Measurements from ENCODE around the gene SFMBT2.
A peak's percentile ranks its signal among the peaks of the same experiment; 100 is the strongest.

Gene SFMBT2

DNA sequence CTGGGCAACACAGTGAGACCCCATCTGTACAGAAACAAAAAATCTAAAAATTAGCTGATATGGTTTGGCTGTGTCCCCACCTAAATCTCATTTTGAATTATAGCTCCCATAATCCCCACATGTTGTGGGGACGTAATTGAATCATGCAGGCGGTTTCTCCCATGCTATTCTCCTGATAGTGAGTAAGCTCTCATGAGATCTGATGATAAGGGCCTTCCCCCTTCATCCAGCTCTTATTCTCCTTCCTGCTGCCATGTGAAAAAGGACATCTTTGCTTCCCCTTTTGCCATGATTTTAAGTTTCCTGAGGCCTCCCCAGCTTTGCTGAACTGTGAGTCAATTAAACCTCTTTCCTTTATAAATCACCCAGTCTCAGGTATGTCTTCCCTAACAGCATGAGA is 136.5 kb downstream of the SFMBT2 start:
- peaks cover 58 to 67% of the 10 kb centered on the region in 2 donors for H3K36me3 Mint-ChIP-seq
- no peaks in the 10 kb centered on the region for H3K27me3 Mint-ChIP-seq
- H3K4me3 Mint-ChIP-seq: no peak overlapping the region
- peaks cover 22 to 39% of the 10 kb centered on the region in 2 donors for H3K4me1 Mint-ChIP-seq
- DNase-seq (no peak), ATAC-seq (replicated peaks) (no peak)
- no peaks in the 10 kb centered on the region for H3K9me3 Mint-ChIP-seq
- no peak overlapping the region for H3K27ac Mint-ChIP-seq

DNA sequence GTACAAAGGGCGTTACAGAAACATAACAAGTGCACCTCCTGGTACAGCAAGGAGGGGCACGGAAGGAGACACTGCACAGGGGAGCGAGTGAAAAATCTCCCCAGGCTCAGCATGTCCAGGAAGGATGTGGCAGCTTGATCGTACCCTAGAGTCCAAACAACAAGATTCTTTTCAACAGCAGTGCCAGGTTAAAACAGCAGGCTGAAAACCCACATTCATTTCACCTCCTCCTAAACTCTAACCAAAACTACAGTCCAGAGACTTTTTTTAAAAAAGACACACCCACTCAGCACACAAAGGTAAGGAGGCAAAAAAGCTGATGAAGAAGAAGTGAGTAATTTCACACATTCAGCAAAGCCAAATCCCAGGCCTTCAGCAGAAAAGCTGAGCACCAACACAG is 138.8 kb downstream of the SFMBT2 start:
- DNase-seq: no peak
- Mint-ChIP-seq H3K4me3 (no peak overlapping the region), H3K9me3 (no peaks in the 10 kb centered on the region), H3K27ac (peak overlapping the region; percentile 62), H3K4me1 (peaks cover 18 to 39% of the 10 kb centered on the region in 2 donors), H3K27me3 (no peaks in the 10 kb centered on the region), H3K36me3 (peaks cover 49 to 59% of the 10 kb centered on the region in 2 donors)
- peak in 1 of 2 donors; percentile 23 for ATAC-seq (replicated peaks)

DNA sequence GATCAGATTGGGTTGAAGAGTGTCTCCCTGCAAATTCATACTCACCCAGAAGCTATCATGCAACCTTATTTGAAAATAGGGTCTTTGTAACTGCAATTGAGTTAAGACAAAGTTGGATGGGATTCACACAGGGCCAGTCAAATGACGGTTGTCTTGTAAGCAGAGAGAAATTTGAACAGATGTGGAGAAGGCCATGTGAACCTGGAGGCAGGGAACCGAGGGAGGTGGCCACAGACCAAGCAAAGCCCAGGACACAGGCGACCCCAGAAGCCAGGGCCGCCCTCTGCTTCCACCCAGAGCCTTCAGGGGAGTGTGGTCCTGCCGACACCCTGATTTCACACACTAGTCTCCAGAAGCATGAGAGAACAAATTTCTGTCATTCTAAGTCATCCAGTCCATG is 140.8 kb downstream of the SFMBT2 start:
- Mint-ChIP-seq H3K36me3 (peaks cover 46 to 53% of the 10 kb centered on the region in 2 donors), H3K27me3 (no peaks in the 10 kb centered on the region), H3K4me1 (peaks cover 19 to 34% of the 10 kb centered on the region in 2 donors), H3K9me3 (no peaks in the 10 kb centered on the region), H3K4me3 (no peak overlapping the region), H3K27ac (no peak overlapping the region)
- ATAC-seq (replicated peaks) (no peak), DNase-seq (no peak)

DNA sequence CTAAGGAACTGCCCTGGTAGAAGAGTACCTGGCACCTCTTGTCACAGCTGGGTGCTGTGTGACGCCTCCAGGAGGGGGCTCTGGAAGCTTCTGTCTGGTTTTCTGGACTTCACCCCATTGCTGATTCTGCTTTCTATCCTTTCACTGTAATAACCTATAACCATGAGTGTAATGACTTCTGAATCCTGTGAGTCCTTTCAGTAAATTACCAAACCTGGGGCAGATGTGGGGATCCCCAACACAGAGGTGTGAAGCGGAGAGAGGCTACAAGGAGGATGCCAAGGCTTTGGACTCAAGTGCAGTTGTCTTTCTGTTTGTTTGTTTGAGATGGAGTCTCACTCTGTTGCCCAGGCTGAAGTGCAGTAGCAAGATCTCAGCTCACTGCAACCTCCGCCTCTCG is 143.7 kb downstream of the SFMBT2 start:
- Mint-ChIP-seq H3K27ac (no peak overlapping the region), H3K9me3 (no peaks in the 10 kb centered on the region), H3K36me3 (peaks cover 45 to 52% of the 10 kb centered on the region in 2 donors), H3K4me3 (no peak overlapping the region), H3K4me1 (peaks cover 17 to 25% of the 10 kb centered on the region in 2 donors), H3K27me3 (no peaks in the 10 kb centered on the region)
- DNase-seq: no peak
- no peak for ATAC-seq (replicated peaks)

DNA sequence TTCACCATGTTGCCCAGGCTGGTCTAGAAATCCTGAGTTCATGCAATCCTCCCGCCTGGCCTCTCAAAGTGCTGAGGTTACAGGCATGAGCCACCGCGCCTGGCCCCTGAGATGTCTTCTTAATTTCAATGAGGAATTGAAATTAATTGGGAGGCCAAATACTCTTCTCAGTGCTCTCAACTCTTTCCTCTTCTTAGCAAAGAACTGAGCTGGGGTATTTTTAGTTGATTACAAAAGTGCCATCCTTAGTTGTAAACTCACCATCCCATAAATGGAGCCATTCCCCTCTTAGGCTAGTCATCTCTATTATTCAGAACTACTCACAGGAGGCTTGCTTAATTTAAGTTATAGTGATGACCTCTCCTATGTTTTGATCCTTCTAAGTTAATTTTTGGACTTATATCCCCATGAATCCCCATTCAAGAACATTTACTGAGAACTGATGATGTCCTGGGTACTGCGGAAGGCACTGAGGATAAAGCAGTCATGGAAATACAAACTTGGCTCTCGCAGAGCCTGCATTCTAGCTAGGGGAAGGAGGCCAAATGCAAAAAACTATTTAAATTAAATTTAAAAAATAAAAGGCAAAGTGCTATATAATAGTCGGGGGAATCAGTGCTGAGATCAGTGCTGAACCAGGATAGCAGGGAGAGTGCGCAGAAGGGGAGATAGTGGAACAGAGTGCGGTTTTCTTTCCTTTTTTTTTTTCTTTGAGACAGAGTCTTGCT is 145.3 kb downstream of the SFMBT2 start:
- ATAC-seq (replicated peaks) (peak; percentile 64 to 69), DNase-seq (no peak)
- Mint-ChIP-seq H3K27me3 (no peaks in the 10 kb centered on the region), H3K4me1 (peaks cover 12 to 28% of the 10 kb centered on the region in 2 donors), H3K9me3 (no peaks in the 10 kb centered on the region), H3K36me3 (peaks cover 39 to 49% of the 10 kb centered on the region in 2 donors), H3K27ac (peak overlapping the region; percentile 89), H3K4me3 (peak overlapping the region in 1 of 2 donors; percentile 32)

GRCh38 chr10:7264313-7264756 is 146.5 kb downstream of the SFMBT2 start:
- no peak overlapping the region for H3K27ac Mint-ChIP-seq
- no peak for ATAC-seq (replicated peaks)

DNA sequence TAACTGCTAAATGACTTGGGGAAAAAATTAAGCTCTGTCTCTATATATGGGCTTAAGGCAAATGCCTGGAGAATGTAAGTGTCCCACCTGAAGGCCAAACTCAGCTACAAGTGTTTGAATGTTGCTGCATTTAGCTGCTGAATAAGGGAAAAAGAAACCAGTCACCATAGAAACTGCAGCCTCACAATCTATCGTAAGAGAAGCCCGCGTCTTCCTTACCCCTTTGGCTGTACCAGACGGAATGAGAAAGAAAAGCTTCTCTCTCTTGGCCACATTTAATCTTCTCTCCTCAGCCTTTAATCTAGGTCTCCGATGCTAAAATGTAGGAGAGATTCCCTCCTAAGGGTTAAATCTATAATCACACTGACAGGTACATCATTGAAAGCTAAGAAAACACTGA is 147.2 kb downstream of the SFMBT2 start:
- no peaks in the 10 kb centered on the region for H3K27me3 Mint-ChIP-seq
- no peaks in the 10 kb centered on the region for H3K9me3 Mint-ChIP-seq
- ATAC-seq (replicated peaks) (no peak), DNase-seq (no peak)
- H3K27ac Mint-ChIP-seq: peak overlapping the region; percentile 14
- H3K36me3 Mint-ChIP-seq: peaks cover 31 to 39% of the 10 kb centered on the region in 2 donors
- H3K4me1 Mint-ChIP-seq: peaks cover 25 to 47% of the 10 kb centered on the region in 2 donors
- H3K4me3 Mint-ChIP-seq: no peak overlapping the region

More at GRCh38 chr10:7264313-7264756, 146.5 kb downstream of the SFMBT2 start:
- H3K9me3 Mint-ChIP-seq: no peaks in the 10 kb centered on the region
- no peak overlapping the region for H3K4me3 Mint-ChIP-seq
- no peak for DNase-seq
- peaks cover 21 to 40% of the 10 kb centered on the region in 2 donors for H3K4me1 Mint-ChIP-seq
- peaks cover 33 to 42% of the 10 kb centered on the region in 2 donors for H3K36me3 Mint-ChIP-seq
- H3K27me3 Mint-ChIP-seq: no peaks in the 10 kb centered on the region

DNA sequence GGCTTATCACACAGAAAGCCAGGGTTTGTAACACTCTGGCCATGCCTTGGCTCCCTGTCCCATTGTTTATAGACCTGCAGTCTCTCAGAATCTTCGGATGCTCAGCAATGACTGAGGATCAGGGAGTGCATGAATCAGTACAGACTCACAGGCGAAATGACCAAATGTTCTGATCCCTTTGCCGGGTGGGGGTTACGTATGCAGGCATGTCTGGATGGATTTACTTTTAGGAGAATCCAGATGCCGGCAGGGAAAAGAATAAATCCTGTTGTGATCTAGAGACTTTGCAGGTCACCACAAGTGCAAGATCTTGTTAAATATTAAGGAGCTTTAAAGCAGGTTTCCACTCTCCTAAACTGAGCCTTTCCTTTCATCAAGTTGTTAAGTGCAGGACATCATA is 149.5 kb downstream of the SFMBT2 start:
- H3K4me1 Mint-ChIP-seq: peaks cover 31 to 52% of the 10 kb centered on the region in 2 donors
- H3K36me3 Mint-ChIP-seq: peaks cover 29 to 40% of the 10 kb centered on the region in 2 donors
- no peaks in the 10 kb centered on the region for H3K9me3 Mint-ChIP-seq
- H3K27ac Mint-ChIP-seq: peak overlapping the region; percentile 66
- H3K27me3 Mint-ChIP-seq: no peaks in the 10 kb centered on the region
- ATAC-seq (replicated peaks) (no peak), DNase-seq (no peak)
- H3K4me3 Mint-ChIP-seq: no peak overlapping the region

DNA sequence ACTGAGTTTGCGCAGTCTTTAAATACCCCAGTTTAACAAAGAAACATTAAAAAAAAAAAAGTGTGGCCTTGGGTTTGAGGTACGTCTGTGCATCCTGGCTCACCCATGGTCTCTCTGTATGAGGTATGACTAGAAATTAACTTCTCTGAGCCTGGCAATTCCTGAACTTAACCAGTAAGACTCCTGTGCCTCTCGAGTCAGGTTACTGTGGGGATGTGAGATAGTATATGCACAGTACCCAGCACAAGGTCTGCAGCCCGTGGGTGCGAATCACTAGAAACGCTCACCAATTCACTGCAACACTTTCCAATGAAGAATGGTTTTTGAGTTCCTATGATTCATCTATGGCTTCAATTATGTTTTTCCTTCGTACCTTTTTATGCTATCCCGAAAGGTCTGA is 149.9 kb downstream of the SFMBT2 start:
- H3K4me1 Mint-ChIP-seq: peaks cover 31 to 53% of the 10 kb centered on the region in 2 donors
- no peak overlapping the region for H3K27ac Mint-ChIP-seq
- peaks cover 28 to 41% of the 10 kb centered on the region in 2 donors for H3K36me3 Mint-ChIP-seq
- ATAC-seq (replicated peaks) (no peak), DNase-seq (no peak)
- H3K4me3 Mint-ChIP-seq: no peak overlapping the region
- no peaks in the 10 kb centered on the region for H3K9me3 Mint-ChIP-seq
- H3K27me3 Mint-ChIP-seq: no peaks in the 10 kb centered on the region

DNA sequence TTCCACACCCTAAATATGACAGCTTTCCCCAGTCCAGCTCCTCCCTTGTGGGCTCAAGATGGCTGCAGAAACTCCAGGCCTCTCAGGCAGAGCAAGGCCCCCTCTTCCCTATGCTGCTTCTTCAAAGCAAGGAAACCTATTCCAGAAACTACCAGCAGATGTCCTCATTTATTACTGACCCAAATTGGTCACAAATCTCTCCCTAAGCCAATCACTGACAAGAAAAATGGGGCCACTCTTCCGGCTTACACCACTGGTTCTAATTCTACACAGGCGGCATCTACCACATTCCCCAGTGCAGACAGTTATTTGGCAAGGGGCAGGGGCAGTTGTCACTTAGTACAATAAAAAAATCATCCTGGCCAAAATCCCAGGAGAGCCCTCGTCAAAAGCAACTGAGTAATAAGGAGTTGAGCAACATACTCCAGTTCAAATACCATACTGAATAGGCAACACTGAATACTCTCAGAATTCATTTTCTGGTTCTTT is 150.4 kb downstream of the SFMBT2 start:
- Mint-ChIP-seq H3K4me3 (no peak overlapping the region), H3K27ac (no peak overlapping the region), H3K9me3 (no peaks in the 10 kb centered on the region), H3K27me3 (no peaks in the 10 kb centered on the region), H3K36me3 (peaks cover 28 to 46% of the 10 kb centered on the region in 2 donors), H3K4me1 (peaks cover 33 to 54% of the 10 kb centered on the region in 2 donors)
- DNase-seq (no peak), ATAC-seq (replicated peaks) (peak; percentile 48 to 50)

- Mint-ChIP-seq H3K27ac (peak overlapping the region; percentile 59), H3K4me3 (no peak overlapping the region), H3K9me3 (no peaks in the 10 kb centered on the region), H3K36me3 (peaks cover 37 to 50% of the 10 kb centered on the region in 2 donors), H3K4me1 (peaks cover 29 to 51% of the 10 kb centered on the region in 2 donors), H3K27me3 (no peaks in the 10 kb centered on the region)
- DNase-seq (peak; percentile 16), ATAC-seq (replicated peaks) (peak; percentile 58 to 78)
These were observed 151.8 kb downstream of the SFMBT2 start for GRCh38 chr10:7258948-7259523.

- Mint-ChIP-seq H3K36me3 (peaks cover 45 to 52% of the 10 kb centered on the region in 2 donors), H3K4me1 (peaks cover 27 to 39% of the 10 kb centered on the region in 2 donors), H3K4me3 (no peak overlapping the region), H3K9me3 (no peaks in the 10 kb centered on the region), H3K27me3 (no peaks in the 10 kb centered on the region), H3K27ac (no peak overlapping the region)
- DNase-seq: no peak
- no peak for ATAC-seq (replicated peaks)
These were observed 155.3 kb downstream of the SFMBT2 start for GRCh38 chr10:7255517-7255916.

- Mint-ChIP-seq H3K36me3 (peaks cover 49 to 62% of the 10 kb centered on the region in 2 donors), H3K9me3 (no peaks in the 10 kb centered on the region), H3K4me3 (no peak overlapping the region), H3K27me3 (no peaks in the 10 kb centered on the region), H3K27ac (no peak overlapping the region), H3K4me1 (peaks cover 9 to 14% of the 10 kb centered on the region in 2 donors)
- ATAC-seq (replicated peaks) (no peak), DNase-seq (no peak)
These were observed 159.0 kb downstream of the SFMBT2 start for GRCh38 chr10:7251696-7252465.

DNA sequence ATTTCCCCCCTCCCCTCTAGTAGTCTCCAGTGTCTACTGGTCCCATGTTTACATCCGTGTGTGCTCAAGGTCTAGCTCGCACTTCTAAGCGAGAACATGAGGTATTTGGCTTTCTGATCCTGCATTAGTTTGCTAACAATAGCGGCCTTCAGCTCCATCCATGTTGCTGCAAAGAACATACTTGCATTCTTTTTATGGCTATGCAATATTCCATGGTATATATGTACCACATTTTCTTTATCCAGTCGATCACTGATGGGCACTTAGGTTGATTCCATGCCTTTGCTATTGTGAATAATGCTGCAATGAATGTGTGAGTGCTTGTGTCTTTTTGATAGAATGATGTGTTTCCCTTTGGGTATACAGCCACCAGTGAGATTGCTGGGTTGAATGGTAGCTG is 160.6 kb downstream of the SFMBT2 start:
- Mint-ChIP-seq H3K27me3 (no peaks in the 10 kb centered on the region), H3K4me3 (no peak overlapping the region), H3K9me3 (no peaks in the 10 kb centered on the region), H3K36me3 (peaks cover 51 to 59% of the 10 kb centered on the region in 2 donors), H3K4me1 (peaks cover 0 to 2% of the 10 kb centered on the region in 2 donors), H3K27ac (no peak overlapping the region)
- DNase-seq: no peak
- ATAC-seq (replicated peaks): no peak

Measured in stimulated activated naive B cell treated with anti-CD40 and anti-IgM and Interleukin-4, amounts not matched to agents 10 μg/mL and 1 μg/mL and 100 μg/mL, for 72 hours (primary cell).